Heart left ventricle (tissue), 13 donors: ENCODE measurements around the gene GNG7.

Experiments
- POLR2A ChIP-seq, 2 donors: fragments of 450-650 bp; IDR thresholded peaks; one replicate each; pipeline ENCODE4 v1.6.1; 2017; ENCODE audit warnings: antibody characterized with exemption in 2 of 2, mild to moderate bottlenecking in 2 of 2, moderate library complexity in 2 of 2
- TF ChIP-seq, protein P1 (sequence below), 12 donors: fragments of 200-600 bp; sonication (generic) in 4 of 12; IDR thresholded peaks; one replicate each; pipeline versions ENCODE4 v1.5.0 to v1.8.0; 2018 to 2022; ENCODE audit warnings: antibody characterized with exemption in 12 of 12, mild to moderate bottlenecking in 5 of 12
- donor health status: ischemic (EF 13 %, LVEDD 7.1; RV severe dilation, severe dysfunction).
- donor health status: DM: no; HTN: yes; CAD: no.
- donor health status: DM: no; HTN: no; CAD: no.
- donor health status: ischemic (EF 25% LVEDD 6.9; RV normal size, moderate dysfunction).
- donor health status: ischemic (EF 25% LVEDD 5.7; RV mildly dilated, moderate dysfunction).
- donor health status: ischemic (EF 35%, LVEDD 5.7; RV mildly dilated, moderate dysfunction).
- donor health status: nonischemic (EF 11% LVEDD 7.7; RV severe dilation, severe dysfunction).
- donor health status: DM: yes; HTN: yes; CAD: no.
- donor health status: PGD.
- donor health status: ischemic (EF 29% LVEDD 5.4; RV normal size, mild dysfunction).
- donor health status: nonischemic (EF 23%, LVEDD 6.1; RV moderate dilation, normal function).

DNA sequence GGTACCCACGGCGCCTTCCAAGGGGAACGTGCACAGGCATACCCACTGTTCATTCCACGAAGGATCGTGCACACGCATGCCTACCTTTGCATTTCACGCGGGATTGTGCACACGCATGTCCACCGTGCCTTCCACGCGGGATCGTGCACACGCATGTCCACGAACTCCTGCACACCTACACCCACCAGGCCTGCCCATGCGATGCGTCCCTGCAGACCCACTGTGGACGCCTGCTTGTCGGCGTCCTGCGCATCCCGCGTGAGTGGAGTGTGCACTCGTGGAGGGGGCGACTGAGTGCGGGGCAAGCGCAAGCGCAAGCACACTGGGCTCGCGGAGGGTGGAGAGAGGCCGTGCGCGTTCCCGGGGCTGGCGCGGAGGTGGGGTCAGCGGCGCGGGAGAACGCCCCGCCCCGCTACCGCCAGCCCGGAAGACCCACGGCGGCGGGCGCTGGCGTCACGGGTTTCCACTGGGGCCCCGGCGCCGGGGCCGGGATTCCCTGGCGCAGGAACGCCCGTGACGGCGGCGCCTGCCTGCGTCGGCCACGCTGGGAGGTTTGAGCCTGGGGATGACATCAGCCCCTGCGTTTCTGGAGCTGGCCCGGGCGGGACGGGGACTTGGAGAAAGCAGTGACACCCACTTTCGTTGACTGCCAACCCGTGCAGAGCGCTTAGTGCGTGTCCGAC lies 207.9 kb downstream of the GNG7 start:
- TF ChIP-seq, protein P1, sequence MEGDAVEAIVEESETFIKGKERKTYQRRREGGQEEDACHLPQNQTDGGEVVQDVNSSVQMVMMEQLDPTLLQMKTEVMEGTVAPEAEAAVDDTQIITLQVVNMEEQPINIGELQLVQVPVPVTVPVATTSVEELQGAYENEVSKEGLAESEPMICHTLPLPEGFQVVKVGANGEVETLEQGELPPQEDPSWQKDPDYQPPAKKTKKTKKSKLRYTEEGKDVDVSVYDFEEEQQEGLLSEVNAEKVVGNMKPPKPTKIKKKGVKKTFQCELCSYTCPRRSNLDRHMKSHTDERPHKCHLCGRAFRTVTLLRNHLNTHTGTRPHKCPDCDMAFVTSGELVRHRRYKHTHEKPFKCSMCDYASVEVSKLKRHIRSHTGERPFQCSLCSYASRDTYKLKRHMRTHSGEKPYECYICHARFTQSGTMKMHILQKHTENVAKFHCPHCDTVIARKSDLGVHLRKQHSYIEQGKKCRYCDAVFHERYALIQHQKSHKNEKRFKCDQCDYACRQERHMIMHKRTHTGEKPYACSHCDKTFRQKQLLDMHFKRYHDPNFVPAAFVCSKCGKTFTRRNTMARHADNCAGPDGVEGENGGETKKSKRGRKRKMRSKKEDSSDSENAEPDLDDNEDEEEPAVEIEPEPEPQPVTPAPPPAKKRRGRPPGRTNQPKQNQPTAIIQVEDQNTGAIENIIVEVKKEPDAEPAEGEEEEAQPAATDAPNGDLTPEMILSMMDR (IDR thresholded peaks at IDR 0.05) = no peak
- TF ChIP-seq POLR2A (IDR thresholded peaks at IDR 0.05) = peak in 1 of 2 donors; percentile 24
